ENCODE results near the gene CELF4. TPM values are rescaled to one million over a fixed set of nuclear protein-coding genes. Genes with fewer than 3 reads are reported as not detected.

CELF4 gene
- total and polyA plus RNA-seq, 2 of the 4 experiments (the other 2 are of a cell fraction): not detected

DNA sequence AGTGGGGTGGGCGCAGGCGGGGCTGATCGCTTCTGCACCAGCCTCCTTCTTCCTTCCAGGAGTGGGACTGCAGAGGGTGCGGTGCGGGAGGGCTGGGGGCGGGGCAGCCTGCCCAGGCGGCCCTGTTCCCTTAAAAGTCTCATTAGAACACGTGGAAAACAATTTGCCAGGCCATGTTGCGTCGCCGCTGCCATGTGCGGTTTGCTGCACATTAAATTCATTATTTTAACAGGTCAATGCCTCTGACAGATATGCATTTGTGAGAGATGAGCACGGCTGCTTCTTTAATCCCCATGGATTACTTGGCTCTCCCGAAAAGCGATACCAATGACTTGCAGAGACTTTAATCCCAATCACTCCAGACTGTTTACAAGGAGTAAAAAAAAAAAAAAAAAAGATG lies 139.0 kb downstream of the CELF4 start:
- H3K9ac ChIP-seq (ENCODE audit: low read depth, low read length): no peak overlapping the region
- H3K79me1 ChIP-seq (ENCODE audit: low read depth in 1 of 2, low read length in 2 of 2): no peaks in the 10 kb centered on the region
- no peak overlapping the region for H3K4ac ChIP-seq (ENCODE audit: low read depth, low read length)
- no peak overlapping the region for H4K91ac ChIP-seq (ENCODE audit: insufficient read depth, low read depth, low read length)
- no peak overlapping the region for H3K4me3 ChIP-seq (ENCODE audit: insufficient read depth, low read depth, low read length)
- H2BK15ac ChIP-seq (ENCODE audit: low read depth, low read length): no peak overlapping the region
- no peaks in the 10 kb centered on the region for H4K20me1 ChIP-seq (ENCODE audit: insufficient read depth, low read length)
- no peak overlapping the region for H4K5ac ChIP-seq (ENCODE audit: low read depth, low read length)
- TF ChIP-seq SMC3 (IDR thresholded peaks at IDR 0.05; ENCODE audit: low read depth, low read length) (no peak), MAZ (IDR thresholded peaks at IDR 0.05; ENCODE audit: borderline replicate concordance, low read depth, low read length) (no peak), POLR2A (IDR thresholded peaks at IDR 0.05; ENCODE audit: low read depth, low read length) (no peak), NFE2L2 (IDR thresholded peaks at IDR 0.05; ENCODE audit: low read depth, low read length) (no peak), RCOR1 (IDR thresholded peaks at IDR 0.05; ENCODE audit: insufficient replicate concordance, low read length) (no peak), BHLHE40 (IDR thresholded peaks at IDR 0.05; ENCODE audit: low read depth, low read length) (no peak), FOS (IDR thresholded peaks at IDR 0.05; ENCODE audit: low read depth, low read length) (no peak), RFX5 (IDR thresholded peaks at IDR 0.05; ENCODE audit: low read depth, low read length) (no peak), MXI1 (IDR thresholded peaks at IDR 0.05; ENCODE audit: borderline replicate concordance, low read depth, low read length) (no peak), RAD21 (IDR thresholded peaks at IDR 0.05; ENCODE audit: low read length) (no peak), MAFK (IDR thresholded peaks at IDR 0.05; ENCODE audit: low read depth, low read length) (no peak), CHD1 (IDR thresholded peaks at IDR 0.05; ENCODE audit: low read depth, low read length) (no peak), CEBPB (IDR thresholded peaks at IDR 0.05; ENCODE audit: low read depth, low read length) (no peak)
- TF ChIP-seq, protein P1, sequence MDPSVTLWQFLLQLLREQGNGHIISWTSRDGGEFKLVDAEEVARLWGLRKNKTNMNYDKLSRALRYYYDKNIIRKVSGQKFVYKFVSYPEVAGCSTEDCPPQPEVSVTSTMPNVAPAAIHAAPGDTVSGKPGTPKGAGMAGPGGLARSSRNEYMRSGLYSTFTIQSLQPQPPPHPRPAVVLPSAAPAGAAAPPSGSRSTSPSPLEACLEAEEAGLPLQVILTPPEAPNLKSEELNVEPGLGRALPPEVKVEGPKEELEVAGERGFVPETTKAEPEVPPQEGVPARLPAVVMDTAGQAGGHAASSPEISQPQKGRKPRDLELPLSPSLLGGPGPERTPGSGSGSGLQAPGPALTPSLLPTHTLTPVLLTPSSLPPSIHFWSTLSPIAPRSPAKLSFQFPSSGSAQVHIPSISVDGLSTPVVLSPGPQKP (IDR thresholded peaks at IDR 0.05; ENCODE audit: borderline replicate concordance, low read depth, low read length): no peak
- TF ChIP-seq, protein P2, sequence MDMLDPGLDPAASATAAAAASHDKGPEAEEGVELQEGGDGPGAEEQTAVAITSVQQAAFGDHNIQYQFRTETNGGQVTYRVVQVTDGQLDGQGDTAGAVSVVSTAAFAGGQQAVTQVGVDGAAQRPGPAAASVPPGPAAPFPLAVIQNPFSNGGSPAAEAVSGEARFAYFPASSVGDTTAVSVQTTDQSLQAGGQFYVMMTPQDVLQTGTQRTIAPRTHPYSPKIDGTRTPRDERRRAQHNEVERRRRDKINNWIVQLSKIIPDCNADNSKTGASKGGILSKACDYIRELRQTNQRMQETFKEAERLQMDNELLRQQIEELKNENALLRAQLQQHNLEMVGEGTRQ (IDR thresholded peaks at IDR 0.05; ENCODE audit: low read depth, low read length): no peak
- TF ChIP-seq, protein P3, sequence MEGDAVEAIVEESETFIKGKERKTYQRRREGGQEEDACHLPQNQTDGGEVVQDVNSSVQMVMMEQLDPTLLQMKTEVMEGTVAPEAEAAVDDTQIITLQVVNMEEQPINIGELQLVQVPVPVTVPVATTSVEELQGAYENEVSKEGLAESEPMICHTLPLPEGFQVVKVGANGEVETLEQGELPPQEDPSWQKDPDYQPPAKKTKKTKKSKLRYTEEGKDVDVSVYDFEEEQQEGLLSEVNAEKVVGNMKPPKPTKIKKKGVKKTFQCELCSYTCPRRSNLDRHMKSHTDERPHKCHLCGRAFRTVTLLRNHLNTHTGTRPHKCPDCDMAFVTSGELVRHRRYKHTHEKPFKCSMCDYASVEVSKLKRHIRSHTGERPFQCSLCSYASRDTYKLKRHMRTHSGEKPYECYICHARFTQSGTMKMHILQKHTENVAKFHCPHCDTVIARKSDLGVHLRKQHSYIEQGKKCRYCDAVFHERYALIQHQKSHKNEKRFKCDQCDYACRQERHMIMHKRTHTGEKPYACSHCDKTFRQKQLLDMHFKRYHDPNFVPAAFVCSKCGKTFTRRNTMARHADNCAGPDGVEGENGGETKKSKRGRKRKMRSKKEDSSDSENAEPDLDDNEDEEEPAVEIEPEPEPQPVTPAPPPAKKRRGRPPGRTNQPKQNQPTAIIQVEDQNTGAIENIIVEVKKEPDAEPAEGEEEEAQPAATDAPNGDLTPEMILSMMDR (conservative IDR thresholded peaks at IDR 0.05; ENCODE audit: low read depth, low read length): no peak
- peaks cover 8% of the 10 kb centered on the region for H3K27me3 ChIP-seq (ENCODE audit: control insufficient read depth, insufficient read depth, low read length)
- no peak overlapping the region for H2AFZ ChIP-seq (replicated peaks; ENCODE audit: low read length, poor library complexity)
- no peak overlapping the region for H3K14ac ChIP-seq (replicated peaks; ENCODE audit: low read depth, low read length)
- H2BK120ac ChIP-seq (ENCODE audit: low read depth, low read length): no peak overlapping the region
- dilution Hi-C loops (cut with HindIII; ENCODE audit: low sequenced_read_pairs, unreplicated experiment): no loop called here
- ATAC-seq (ENCODE audit: low read depth): no peak
- H3K56ac ChIP-seq (ENCODE audit: extremely low read depth, insufficient read depth, low read length): no peak overlapping the region
- no peaks in the 10 kb centered on the region for H3K9me1 ChIP-seq (ENCODE audit: insufficient read depth, low read length)
- H2AK5ac ChIP-seq (ENCODE audit: low read depth, low read length): no peak overlapping the region
- intact Hi-C loops (cut with micrococcal nuclease): no loop called here
- no CpG with 5 or more reads among the region's 15 CpGs for WGBS, 2 experiments (ENCODE audit: extremely low coverage in 2 of 2, insufficient read length in 1 of 2)
- no peak overlapping the region for H4K8ac ChIP-seq (ENCODE audit: low read depth in 2 of 2, low read length in 2 of 2)
- BruUV-seq (replicated peaks): no TSS peak
- no peak overlapping the region for H3K4me2 ChIP-seq (ENCODE audit: low read depth, low read length)
- H2AK9ac ChIP-seq (replicated peaks; ENCODE audit: low read depth, low read length, poor library complexity): no peak overlapping the region
- H3K18ac ChIP-seq (ENCODE audit: low read depth, low read length): no peak overlapping the region
- H3K27ac ChIP-seq (ENCODE audit: insufficient read depth, low read length): no peak overlapping the region
- no peaks in the 10 kb centered on the region for H3K9me3 ChIP-seq (ENCODE audit: control insufficient read depth, insufficient read depth, low read length)
- no peak for DNase-seq
- ChIA-PET POLR2A (ENCODE audit: unreplicated experiment) (no interaction called here), CTCF (no interaction called here)
- no peak overlapping the region for H2BK5ac ChIP-seq (ENCODE audit: low read depth, low read length, poor library complexity, severe bottlenecking)
- no peaks in the 10 kb centered on the region for H3K36me3 ChIP-seq (ENCODE audit: control insufficient read depth, insufficient read depth, low read length)
- no peak overlapping the region for H2BK20ac ChIP-seq (ENCODE audit: low read depth, low read length)
- in situ Hi-C loops (cut with MboI; ENCODE audit: low sequenced_read_pairs): no loop called here
- no peak overlapping the region for H3K23ac ChIP-seq (ENCODE audit: low read depth, low read length)
- no peaks in the 10 kb centered on the region for H3K4me1 ChIP-seq (ENCODE audit: control insufficient read depth, insufficient read depth, low read length)
